Measurements from ENCODE around the gene GDF10.

GRCh38 chr10:47351899-47352815 is 52.2 kb downstream of the GDF10 start:
- TF ChIP-seq, protein P1, sequence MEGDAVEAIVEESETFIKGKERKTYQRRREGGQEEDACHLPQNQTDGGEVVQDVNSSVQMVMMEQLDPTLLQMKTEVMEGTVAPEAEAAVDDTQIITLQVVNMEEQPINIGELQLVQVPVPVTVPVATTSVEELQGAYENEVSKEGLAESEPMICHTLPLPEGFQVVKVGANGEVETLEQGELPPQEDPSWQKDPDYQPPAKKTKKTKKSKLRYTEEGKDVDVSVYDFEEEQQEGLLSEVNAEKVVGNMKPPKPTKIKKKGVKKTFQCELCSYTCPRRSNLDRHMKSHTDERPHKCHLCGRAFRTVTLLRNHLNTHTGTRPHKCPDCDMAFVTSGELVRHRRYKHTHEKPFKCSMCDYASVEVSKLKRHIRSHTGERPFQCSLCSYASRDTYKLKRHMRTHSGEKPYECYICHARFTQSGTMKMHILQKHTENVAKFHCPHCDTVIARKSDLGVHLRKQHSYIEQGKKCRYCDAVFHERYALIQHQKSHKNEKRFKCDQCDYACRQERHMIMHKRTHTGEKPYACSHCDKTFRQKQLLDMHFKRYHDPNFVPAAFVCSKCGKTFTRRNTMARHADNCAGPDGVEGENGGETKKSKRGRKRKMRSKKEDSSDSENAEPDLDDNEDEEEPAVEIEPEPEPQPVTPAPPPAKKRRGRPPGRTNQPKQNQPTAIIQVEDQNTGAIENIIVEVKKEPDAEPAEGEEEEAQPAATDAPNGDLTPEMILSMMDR (IDR thresholded peaks at IDR 0.05) = no peak
- TF ChIP-seq POLR2A (IDR thresholded peaks at IDR 0.05) = no peak

Measured in testis (tissue), 2 donors.